ENCODE data around the gene WNT6. TPM values are rescaled to one million over a fixed set of nuclear protein-coding genes. Genes with fewer than 3 reads are reported as not detected.
A peak's percentile ranks its signal among the peaks of the same experiment; 100 is the strongest.

The WNT6 gene
- total RNA-seq, 1 donor from 2014 or later: not detected

DNA sequence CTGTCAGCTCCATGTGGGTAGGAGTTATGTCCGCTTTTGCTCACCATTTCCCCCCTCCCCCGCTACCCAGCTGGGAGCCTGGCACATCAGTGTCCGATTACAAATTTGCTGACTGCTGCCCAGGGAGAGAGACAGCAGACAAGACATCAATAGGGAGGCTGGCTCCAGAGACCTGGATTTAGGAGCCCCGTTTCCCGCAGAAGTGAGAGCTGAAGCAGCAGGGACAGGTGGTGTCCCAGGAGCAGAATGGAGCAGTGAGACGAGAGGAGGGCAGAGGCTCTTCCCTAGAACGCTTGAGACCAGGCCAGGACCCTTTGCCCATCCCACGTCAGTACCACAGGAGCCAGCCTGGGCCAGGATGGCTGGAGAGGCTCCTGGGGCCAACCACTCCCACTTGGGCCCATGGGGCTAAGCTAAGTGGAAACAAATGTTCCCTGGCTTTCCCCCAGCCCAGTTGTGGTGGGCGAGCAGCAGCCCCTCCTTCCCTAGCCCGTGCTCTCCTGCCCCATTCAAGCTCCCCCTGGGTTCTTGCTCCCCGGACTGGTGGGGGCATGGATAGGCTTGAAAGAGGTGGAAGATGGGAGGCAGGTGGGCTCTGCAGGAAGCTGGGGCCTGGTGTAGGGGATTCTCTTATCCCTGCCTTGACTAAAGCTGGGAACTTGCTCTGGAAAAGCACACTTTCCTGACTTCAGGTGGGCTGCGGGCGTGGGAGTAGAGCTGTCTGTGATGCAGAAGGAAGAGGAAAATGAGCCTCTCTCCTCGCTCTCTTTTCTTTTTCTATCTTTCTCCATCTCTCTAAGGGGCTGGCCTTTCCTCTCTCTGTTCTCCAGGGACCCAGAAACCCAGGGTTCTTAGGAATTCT is 4.1 kb upstream of the WNT6 start:
- intact Hi-C loops (cut with DNase I): no loop called here
- no peak for ATAC-seq

DNA sequence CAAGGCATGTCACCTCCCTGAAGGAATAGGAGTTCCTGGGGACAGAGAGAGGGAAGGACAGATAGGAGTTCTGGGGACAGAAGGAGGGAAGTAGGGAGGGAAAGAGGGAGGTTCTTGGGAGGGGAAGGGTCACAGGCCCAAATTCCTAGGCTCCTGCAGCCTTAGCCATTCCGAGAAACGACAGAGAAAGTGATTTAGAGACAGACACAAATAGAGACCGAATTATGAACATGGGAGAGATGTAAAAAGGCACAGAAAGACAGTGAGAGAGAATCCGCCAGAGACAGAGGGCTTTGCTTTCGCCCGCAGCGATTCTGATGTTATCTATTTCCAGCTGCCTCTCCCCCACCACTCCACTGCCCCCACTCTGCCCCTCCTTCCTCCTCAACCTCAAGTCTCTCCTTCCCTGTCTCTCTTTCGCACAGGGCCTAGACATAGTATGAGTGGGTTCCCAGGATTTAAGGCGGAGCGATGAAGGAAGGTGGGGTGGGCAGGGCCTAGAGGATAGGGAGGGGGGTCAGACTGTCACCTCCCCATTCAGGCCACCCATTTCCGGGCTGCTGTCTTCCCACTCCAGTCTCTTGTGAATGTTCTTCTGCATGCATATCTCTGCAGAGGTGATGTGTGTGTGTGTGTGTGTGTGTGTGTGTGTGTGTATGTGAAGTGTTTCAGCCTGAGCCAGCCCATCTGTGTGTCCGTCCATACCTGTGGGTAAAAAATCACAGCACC is 3.3 kb upstream of the WNT6 start:
- no peaks in the 10 kb centered on the region for H3K36me3 ChIP-seq
- H3K4me1 ChIP-seq: peaks cover 13% of the 10 kb centered on the region
- intact Hi-C loops (cut with DNase I): no loop called here
- TF ChIP-seq, protein P1, sequence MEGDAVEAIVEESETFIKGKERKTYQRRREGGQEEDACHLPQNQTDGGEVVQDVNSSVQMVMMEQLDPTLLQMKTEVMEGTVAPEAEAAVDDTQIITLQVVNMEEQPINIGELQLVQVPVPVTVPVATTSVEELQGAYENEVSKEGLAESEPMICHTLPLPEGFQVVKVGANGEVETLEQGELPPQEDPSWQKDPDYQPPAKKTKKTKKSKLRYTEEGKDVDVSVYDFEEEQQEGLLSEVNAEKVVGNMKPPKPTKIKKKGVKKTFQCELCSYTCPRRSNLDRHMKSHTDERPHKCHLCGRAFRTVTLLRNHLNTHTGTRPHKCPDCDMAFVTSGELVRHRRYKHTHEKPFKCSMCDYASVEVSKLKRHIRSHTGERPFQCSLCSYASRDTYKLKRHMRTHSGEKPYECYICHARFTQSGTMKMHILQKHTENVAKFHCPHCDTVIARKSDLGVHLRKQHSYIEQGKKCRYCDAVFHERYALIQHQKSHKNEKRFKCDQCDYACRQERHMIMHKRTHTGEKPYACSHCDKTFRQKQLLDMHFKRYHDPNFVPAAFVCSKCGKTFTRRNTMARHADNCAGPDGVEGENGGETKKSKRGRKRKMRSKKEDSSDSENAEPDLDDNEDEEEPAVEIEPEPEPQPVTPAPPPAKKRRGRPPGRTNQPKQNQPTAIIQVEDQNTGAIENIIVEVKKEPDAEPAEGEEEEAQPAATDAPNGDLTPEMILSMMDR (IDR thresholded peaks at IDR 0.05): no peak
- H3K27ac ChIP-seq: no peak overlapping the region
- ATAC-seq (no peak), DNase-seq (peak; percentile 18)
- peaks cover 66% of the 10 kb centered on the region for H3K27me3 ChIP-seq
- H3K9me3 ChIP-seq: no peaks in the 10 kb centered on the region
- no peak overlapping the region for H3K4me3 ChIP-seq

More for the DNA sequence above, 4.1 kb upstream of the WNT6 start:
- H3K4me3 ChIP-seq: no peak overlapping the region
- H3K27ac ChIP-seq: no peak overlapping the region
- H3K36me3 ChIP-seq: no peaks in the 10 kb centered on the region
- DNase-seq: peak; percentile 51
- peaks cover 66% of the 10 kb centered on the region for H3K27me3 ChIP-seq
- TF ChIP-seq, protein P1 (IDR thresholded peaks at IDR 0.05): no peak
- peaks cover 7% of the 10 kb centered on the region for H3K4me1 ChIP-seq
- no peaks in the 10 kb centered on the region for H3K9me3 ChIP-seq

DNA sequence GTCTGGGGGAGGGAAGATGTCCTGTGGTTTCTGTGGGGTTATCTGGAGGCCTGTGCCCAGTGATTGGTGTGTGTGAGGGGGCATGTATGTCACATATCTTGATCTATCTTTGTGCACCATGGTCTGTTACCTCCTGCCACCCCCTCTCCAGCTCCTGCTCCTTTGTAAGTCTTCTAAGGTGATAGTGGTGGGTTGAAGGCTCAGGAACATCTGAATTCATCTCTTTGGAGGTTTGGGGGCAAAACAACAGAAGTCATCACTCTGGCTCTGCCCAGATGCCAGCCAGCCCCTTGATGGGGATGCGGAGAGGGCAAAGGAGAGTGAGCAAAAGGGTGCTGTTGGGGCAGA is 2.7 kb upstream of the WNT6 start:
- peaks cover 66% of the 10 kb centered on the region for H3K27me3 ChIP-seq
- H3K4me3 ChIP-seq: no peak overlapping the region
- intact Hi-C loops (cut with DNase I): no loop called here
- ATAC-seq: no peak
- no peak overlapping the region for H3K27ac ChIP-seq
- no peak for DNase-seq
- no peaks in the 10 kb centered on the region for H3K9me3 ChIP-seq
- TF ChIP-seq, protein P1 (IDR thresholded peaks at IDR 0.05): no peak
- H3K36me3 ChIP-seq: no peaks in the 10 kb centered on the region
- peaks cover 13% of the 10 kb centered on the region for H3K4me1 ChIP-seq

DNA sequence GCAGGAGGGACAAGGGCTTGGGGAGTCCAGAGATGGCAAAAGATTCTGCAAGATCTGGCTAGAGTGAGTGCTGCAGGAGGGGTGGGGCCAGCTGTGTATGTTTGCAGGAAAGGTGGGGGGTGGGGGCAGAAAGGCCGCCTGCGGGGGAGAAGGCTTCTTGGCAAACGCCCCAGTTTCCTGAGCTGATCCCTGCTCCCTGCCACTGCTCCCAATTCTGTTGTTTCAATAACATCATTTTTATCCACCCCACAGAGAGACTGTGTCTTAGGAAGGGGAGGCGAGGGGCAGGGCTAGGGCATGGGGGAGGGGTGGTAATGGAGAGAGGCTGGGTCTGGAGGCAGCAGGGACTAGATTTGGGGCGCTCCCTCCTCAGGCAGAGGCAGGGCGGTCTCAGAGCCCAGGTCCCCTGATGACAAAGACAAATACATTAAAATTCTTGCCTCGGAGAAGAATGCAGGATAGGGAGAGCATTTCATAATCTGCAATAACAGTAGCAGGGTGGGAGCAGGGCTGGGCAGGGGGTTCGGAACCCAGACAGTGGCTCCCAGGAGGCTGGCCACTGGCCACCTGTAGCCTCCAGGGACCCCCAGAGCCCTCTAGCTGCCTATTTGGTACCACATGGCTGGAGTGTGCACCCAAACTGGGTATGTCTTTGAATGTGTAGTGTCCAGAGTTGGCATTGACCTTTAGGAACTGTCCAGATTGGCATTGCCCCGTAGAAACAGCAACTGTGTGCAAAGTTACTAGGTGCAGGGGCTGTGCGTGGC is 2.1 kb upstream of the WNT6 start:
- Histone ChIP-seq H3K4me1 (peaks cover 13% of the 10 kb centered on the region), H3K4me3 (no peak overlapping the region), H3K27me3 (peaks cover 66% of the 10 kb centered on the region), H3K36me3 (no peaks in the 10 kb centered on the region), H3K9me3 (no peaks in the 10 kb centered on the region), H3K27ac (no peak overlapping the region)
- ATAC-seq: no peak
- TF ChIP-seq, protein P1 (IDR thresholded peaks at IDR 0.05): no peak
- intact Hi-C loops (cut with DNase I): no loop called here
- peak; percentile 40 for DNase-seq

DNA sequence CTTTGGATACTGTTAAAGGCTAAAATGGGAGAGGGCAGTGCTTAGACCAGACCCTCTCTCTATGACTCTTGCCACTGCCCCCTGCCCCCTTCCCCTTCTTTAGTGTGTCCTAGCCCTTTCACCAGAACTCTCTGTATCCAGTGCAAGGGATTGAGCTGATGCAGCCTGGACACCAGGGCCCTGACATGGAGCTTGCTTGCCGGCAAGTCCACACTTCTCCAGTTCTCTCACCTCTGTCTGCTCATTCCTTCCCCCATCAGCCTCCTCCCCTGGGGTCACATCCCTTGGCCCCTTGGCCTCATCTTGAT is 1.5 kb upstream of the WNT6 start:
- TF ChIP-seq, protein P1 (IDR thresholded peaks at IDR 0.05): no peak
- Histone ChIP-seq H3K4me1 (peaks cover 13% of the 10 kb centered on the region), H3K27ac (no peak overlapping the region), H3K9me3 (no peaks in the 10 kb centered on the region), H3K4me3 (no peak overlapping the region), H3K27me3 (peaks cover 66% of the 10 kb centered on the region), H3K36me3 (no peaks in the 10 kb centered on the region)
- intact Hi-C loops (cut with DNase I): no loop called here
- DNase-seq (peak; percentile 26), ATAC-seq (no peak)

Measured in upper lobe of right lung (tissue), 1 donor.